GM12891 (cell line): ENCODE results near the gene GRAMD2B.

Source experiments
- DNase-seq: peaks from one replicate; pipeline ENCODE4 v3.0.0; 2011; ENCODE audit warnings: low spot score; ENCODE audit not compliant: insufficient read length
- FAIRE-seq: peaks from 2 replicates; lab custom pipeline; 2011; peaks lifted over from hg19 to GRCh38; lab: Jason Lieb, UNC
- PAX5 ChIP-seq: IDR thresholded peaks from 2 replicates; pipeline ENCODE4 v1.6.1; 2011; ENCODE audit warnings: low read length, moderate library complexity, mild to moderate bottlenecking; ENCODE audit not compliant: insufficient read depth, severe bottlenecking
- POLR2A ChIP-seq: IDR thresholded peaks from 2 replicates; pipeline ENCODE4 v1.6.1; 2011; ENCODE audit warnings: low read depth, low read length, control low read depth
- POLR2AphosphoS5 ChIP-seq: IDR thresholded peaks from 2 replicates; pipeline ENCODE4 v1.6.1; 2011; ENCODE audit warnings: low read depth, low read length, control low read depth
- POU2F2 ChIP-seq: IDR thresholded peaks from 2 replicates; pipeline ENCODE4 v1.6.1; 2011; ENCODE audit warnings: low read depth, mild to moderate bottlenecking, control low read depth, low read length, moderate library complexity
- SPI1 ChIP-seq: IDR thresholded peaks from 2 replicates; pipeline ENCODE4 v1.6.1; 2011; ENCODE audit warnings: low read depth, low read length, control low read depth
- TAF1 ChIP-seq: IDR thresholded peaks from 2 replicates; pipeline ENCODE4 v1.6.1; 2011; ENCODE audit warnings: low read depth, low read length, control low read depth

Gene GRAMD2B

GRCh38 chr5:126445502-126446174 lies 22.4 kb downstream of the GRAMD2B start:
- DNase-seq (no peak), FAIRE-seq (peak; percentile 31)
- TF ChIP-seq POLR2A (no peak), POLR2AphosphoS5 (no peak), SPI1 (0 out of 2 replicates have a peak, but pooled peaks have one; percentile 20)

- peak; percentile 38 for TF ChIP-seq PAX5
- no peak for TF ChIP-seq POLR2A
- TF ChIP-seq SPI1, result no peak
- no peak for DNase-seq
- no peak for FAIRE-seq
Measured at GRCh38 chr5:126446498-126447224, 23.5 kb downstream of the GRAMD2B start.

GRCh38 chr5:126448720-126449119 lies 25.5 kb downstream of the GRAMD2B start:
- DNase-seq (no peak), FAIRE-seq (no peak)
- TF ChIP-seq SPI1 (no peak), POU2F2 (no peak), PAX5 (no peak), TAF1 (no peak), POLR2AphosphoS5 (no peak), POLR2A (no peak)

GRCh38 chr5:126449751-126450271 lies 26.6 kb downstream of the GRAMD2B start:
- TF ChIP-seq TAF1 (peak; percentile 41; the same call in 1 of the 2 replicates), PAX5 (no peak), SPI1 (peak; percentile 67), POU2F2 (no peak), POLR2AphosphoS5 (peak; percentile 31; the same call in 1 of the 2 replicates), POLR2A (peak; percentile 69; the same call in 1 of the 2 replicates)
- FAIRE-seq, result no peak
- no peak for DNase-seq

GRCh38 chr5:126450346-126450745 lies 27.1 kb downstream of the GRAMD2B start:
- TF ChIP-seq POLR2A (no peak), PAX5 (no peak), SPI1 (no peak), POLR2AphosphoS5 (no peak), POU2F2 (no peak)
- DNase-seq, result no peak
- FAIRE-seq, result peak; percentile 79

GRCh38 chr5:126450907-126451306 lies 27.7 kb downstream of the GRAMD2B start:
- TF ChIP-seq POLR2A (no peak), POU2F2 (no peak), POLR2AphosphoS5 (no peak), TAF1 (no peak), SPI1 (no peak), PAX5 (no peak)
- FAIRE-seq (no peak), DNase-seq (no peak)

GRCh38 chr5:126452477-126452876 lies 29.3 kb downstream of the GRAMD2B start:
- FAIRE-seq, result no peak
- TF ChIP-seq PAX5 (no peak), SPI1 (no peak), POLR2A (no peak)
- no peak for DNase-seq

- no peak for TF ChIP-seq POLR2A
- no peak for TF ChIP-seq POU2F2
- TF ChIP-seq POLR2AphosphoS5, result no peak
- TF ChIP-seq TAF1, result no peak
- TF ChIP-seq PAX5, result no peak
- no peak for TF ChIP-seq SPI1
- no peak for DNase-seq
- no peak for FAIRE-seq
Measured at GRCh38 chr5:126454081-126454480, 30.9 kb downstream of the GRAMD2B start.

GRCh38 chr5:126454535-126454934 lies 31.3 kb downstream of the GRAMD2B start:
- TF ChIP-seq SPI1 (no peak), POLR2AphosphoS5 (no peak), POU2F2 (no peak), TAF1 (no peak), PAX5 (no peak), POLR2A (no peak)
- DNase-seq (no peak), FAIRE-seq (no peak)
